ENCODE measurements around the gene LAMB3.

Gene LAMB3

DNA sequence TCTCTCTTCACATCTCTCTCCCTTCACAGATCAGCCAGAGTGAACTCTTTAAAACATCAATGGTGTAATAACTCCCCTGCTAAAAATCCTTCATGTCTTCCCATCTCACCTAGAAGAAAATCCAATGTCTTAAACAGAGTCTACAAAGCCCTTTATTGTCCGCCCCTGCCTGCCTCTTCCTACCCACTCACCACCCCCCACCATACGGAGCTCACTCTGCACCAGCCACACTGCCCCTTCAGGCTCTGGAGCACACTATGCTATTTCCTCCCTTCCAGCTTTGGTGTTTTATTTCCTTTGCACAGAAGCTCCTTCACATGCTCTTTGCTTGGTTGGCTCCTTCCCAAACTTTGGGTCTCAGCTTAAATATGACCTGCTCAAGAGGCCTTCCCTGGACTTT lies 58.5 kb downstream of the LAMB3 start:
- Histone ChIP-seq H2BK12ac (ENCODE audit: low read length) (no peak overlapping the region), H3K23ac (ENCODE audit: low read length) (no peak overlapping the region), H2BK120ac (ENCODE audit: insufficient read depth, low read length, poor library complexity) (no peak overlapping the region), H3K4me2 (ENCODE audit: low read length) (no peak overlapping the region), H4K12ac (ENCODE audit: low read depth, low read length) (no peak overlapping the region), H3K36me3 (ENCODE audit: control insufficient read depth in 1 of 2, insufficient read depth in 2 of 2, low read length in 2 of 2) (peaks cover 8 to 19% of the 10 kb centered on the region in 2 experiments), H3K79me2 (ENCODE audit: control insufficient read depth, insufficient read depth, low read length, poor library complexity) (no peaks in the 10 kb centered on the region), H2BK5ac (ENCODE audit: low read depth, low read length, poor library complexity) (no peak overlapping the region), H4K8ac (ENCODE audit: low read depth, low read length) (no peak overlapping the region), H3K4me1 (ENCODE audit: control insufficient read depth in 1 of 2, insufficient read depth in 2 of 2, low read length in 2 of 2) (peaks cover 2 to 4% of the 10 kb centered on the region in 2 experiments), H3K14ac (ENCODE audit: low read length) (no peak overlapping the region), H3K18ac (ENCODE audit: low read length) (no peak overlapping the region), H2AFZ (ENCODE audit: insufficient read depth, low read length, poor library complexity) (no peak overlapping the region), H2AK5ac (ENCODE audit: low read length) (no peak overlapping the region), H3K4me3 (ENCODE audit: low read depth, low read length) (no peak overlapping the region), H3K27ac (ENCODE audit: low read depth, low read length) (no peak overlapping the region), H3K4ac (ENCODE audit: low read depth, low read length) (no peak overlapping the region), H4K91ac (ENCODE audit: low read depth, low read length) (no peak overlapping the region), H3K9ac (ENCODE audit: low read length) (no peak overlapping the region), H3K27me3 (ENCODE audit: insufficient read depth, low read length) (no peaks in the 10 kb centered on the region), H3K9me3 (ENCODE audit: insufficient read depth, low read depth, low read length) (no peaks in the 10 kb centered on the region), H3K79me1 (ENCODE audit: low read length) (peaks cover 5% of the 10 kb centered on the region)
- WGBS (ENCODE audit: extremely low coverage, insufficient coverage, insufficient read length) = no CpG with 5 or more reads among the region's 2 CpGs
- no peak for DNase-seq

GRCh38 chr1:209590405-209590804 lies 61.8 kb downstream of the LAMB3 start:
- no peak overlapping the region for H4K91ac ChIP-seq (ENCODE audit: low read depth, low read length)
- H4K12ac ChIP-seq (ENCODE audit: low read depth, low read length) = no peak overlapping the region
- H3K4ac ChIP-seq (ENCODE audit: low read depth, low read length) = no peak overlapping the region
- no peak overlapping the region for H3K27ac ChIP-seq (ENCODE audit: low read depth, low read length)
- H2AFZ ChIP-seq (ENCODE audit: insufficient read depth, low read length, poor library complexity) = no peak overlapping the region
- no peak overlapping the region for H3K4me2 ChIP-seq (ENCODE audit: low read length)
- DNase-seq = peak in 1 of 2 donors; percentile 32
- no peak overlapping the region for H2BK120ac ChIP-seq (ENCODE audit: insufficient read depth, low read length, poor library complexity)
- H3K79me2 ChIP-seq (ENCODE audit: control insufficient read depth, insufficient read depth, low read length, poor library complexity) = peaks cover 4% of the 10 kb centered on the region
- no peak overlapping the region for H3K14ac ChIP-seq (ENCODE audit: low read length)
- H3K27me3 ChIP-seq (ENCODE audit: insufficient read depth, low read length) = no peaks in the 10 kb centered on the region
- H3K4me1 ChIP-seq (ENCODE audit: control insufficient read depth in 1 of 2, insufficient read depth in 2 of 2, low read length in 2 of 2) = peaks cover 26 to 30% of the 10 kb centered on the region in 2 experiments
- H2AK5ac ChIP-seq (ENCODE audit: low read length) = no peak overlapping the region
- H3K9ac ChIP-seq (ENCODE audit: low read length) = no peak overlapping the region
- no peak overlapping the region for H2BK12ac ChIP-seq (ENCODE audit: low read length)
- no peak overlapping the region for H2BK5ac ChIP-seq (ENCODE audit: low read depth, low read length, poor library complexity)
- peaks cover 29% of the 10 kb centered on the region for H3K79me1 ChIP-seq (ENCODE audit: low read length)
- H4K8ac ChIP-seq (ENCODE audit: low read depth, low read length) = no peak overlapping the region
- no peaks in the 10 kb centered on the region for H3K9me3 ChIP-seq (ENCODE audit: insufficient read depth, low read depth, low read length)
- no peak overlapping the region for H3K23ac ChIP-seq (ENCODE audit: low read length)
- H3K36me3 ChIP-seq (ENCODE audit: control insufficient read depth in 1 of 2, insufficient read depth in 2 of 2, low read length in 2 of 2) = peaks cover 5 to 7% of the 10 kb centered on the region in 2 experiments
- H3K18ac ChIP-seq (ENCODE audit: low read length) = no peak overlapping the region
- WGBS (ENCODE audit: extremely low coverage, insufficient coverage, insufficient read length) = no CpG with 5 or more reads among the region's 6 CpGs
- H3K4me3 ChIP-seq (ENCODE audit: low read depth, low read length) = no peak overlapping the region

- no peak overlapping the region for H3K4me2 ChIP-seq (ENCODE audit: low read length)
- no CpG with 5 or more reads among the region's 6 CpGs for WGBS (ENCODE audit: extremely low coverage, insufficient coverage, insufficient read length)
- no peak overlapping the region for H3K4me3 ChIP-seq (ENCODE audit: low read depth, low read length)
- no peak overlapping the region for H3K14ac ChIP-seq (ENCODE audit: low read length)
- H2BK12ac ChIP-seq (ENCODE audit: low read length) = no peak overlapping the region
- no peak overlapping the region for H3K9ac ChIP-seq (ENCODE audit: low read length)
- H2AK5ac ChIP-seq (ENCODE audit: low read length) = no peak overlapping the region
- H2BK5ac ChIP-seq (ENCODE audit: low read depth, low read length, poor library complexity) = no peak overlapping the region
- H3K23ac ChIP-seq (ENCODE audit: low read length) = no peak overlapping the region
- peak overlapping the region; percentile 17 for H4K91ac ChIP-seq (ENCODE audit: low read depth, low read length)
- no peaks in the 10 kb centered on the region for H3K9me3 ChIP-seq (ENCODE audit: insufficient read depth, low read depth, low read length)
- no peak for DNase-seq
- H3K18ac ChIP-seq (ENCODE audit: low read length) = no peak overlapping the region
- no peak overlapping the region for H3K27ac ChIP-seq (ENCODE audit: low read depth, low read length)
- no peak overlapping the region for H2AFZ ChIP-seq (ENCODE audit: insufficient read depth, low read length, poor library complexity)
- H2BK120ac ChIP-seq (ENCODE audit: insufficient read depth, low read length, poor library complexity) = no peak overlapping the region
- no peak overlapping the region for H3K4ac ChIP-seq (ENCODE audit: low read depth, low read length)
- no peaks in the 10 kb centered on the region for H3K27me3 ChIP-seq (ENCODE audit: insufficient read depth, low read length)
- no peak overlapping the region for H4K12ac ChIP-seq (ENCODE audit: low read depth, low read length)
- no peak overlapping the region for H4K8ac ChIP-seq (ENCODE audit: low read depth, low read length)
- H3K36me3 ChIP-seq (ENCODE audit: control insufficient read depth in 1 of 2, insufficient read depth in 2 of 2, low read length in 2 of 2) = peaks cover 2 to 7% of the 10 kb centered on the region in 2 experiments
- H3K79me1 ChIP-seq (ENCODE audit: low read length) = peaks cover 33% of the 10 kb centered on the region
- H3K4me1 ChIP-seq (ENCODE audit: control insufficient read depth in 1 of 2, insufficient read depth in 2 of 2, low read length in 2 of 2) = peaks cover 31 to 35% of the 10 kb centered on the region in 2 experiments
- H3K79me2 ChIP-seq (ENCODE audit: control insufficient read depth, insufficient read depth, low read length, poor library complexity) = peaks cover 4% of the 10 kb centered on the region
Measured at GRCh38 chr1:209589863-209590262, 62.4 kb downstream of the LAMB3 start.

DNA sequence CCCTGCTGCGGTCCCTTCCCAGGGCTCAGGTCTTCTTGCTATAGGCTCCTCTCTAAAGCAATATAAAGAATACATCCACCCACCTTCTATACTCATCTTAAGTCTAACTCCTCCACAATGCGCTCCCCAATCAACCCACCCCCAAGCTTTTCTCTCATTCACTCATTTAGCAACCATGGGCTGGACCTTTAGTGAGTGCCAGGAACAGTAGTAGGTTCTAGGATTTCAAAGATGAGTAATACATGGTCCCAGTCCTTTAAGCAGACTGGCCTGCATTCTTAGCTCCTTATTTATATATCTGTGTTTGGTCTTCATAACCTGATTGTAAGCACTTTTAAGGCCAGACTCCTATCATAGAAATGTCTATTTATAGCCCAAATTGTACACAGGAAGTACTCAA lies 62.8 kb downstream of the LAMB3 start:
- Histone ChIP-seq H4K12ac (ENCODE audit: low read depth, low read length) (no peak overlapping the region), H3K9me3 (ENCODE audit: insufficient read depth, low read depth, low read length) (no peaks in the 10 kb centered on the region), H4K8ac (ENCODE audit: low read depth, low read length) (no peak overlapping the region), H3K14ac (ENCODE audit: low read length) (peak overlapping the region; percentile 0), H3K18ac (ENCODE audit: low read length) (peak overlapping the region; percentile 10), H2AK5ac (ENCODE audit: low read length) (no peak overlapping the region), H3K27me3 (ENCODE audit: insufficient read depth, low read length) (no peaks in the 10 kb centered on the region), H2BK120ac (ENCODE audit: insufficient read depth, low read length, poor library complexity) (peak overlapping the region; percentile 1), H2BK12ac (ENCODE audit: low read length) (peak overlapping the region; percentile 9), H3K27ac (ENCODE audit: low read depth, low read length) (no peak overlapping the region), H3K23ac (ENCODE audit: low read length) (no peak overlapping the region), H3K79me2 (ENCODE audit: control insufficient read depth, insufficient read depth, low read length, poor library complexity) (peaks cover 4% of the 10 kb centered on the region), H3K4me3 (ENCODE audit: low read depth, low read length) (no peak overlapping the region), H3K4ac (ENCODE audit: low read depth, low read length) (no peak overlapping the region), H3K4me2 (ENCODE audit: low read length) (no peak overlapping the region), H4K91ac (ENCODE audit: low read depth, low read length) (peak overlapping the region; percentile 87), H2AFZ (ENCODE audit: insufficient read depth, low read length, poor library complexity) (no peak overlapping the region), H3K9ac (ENCODE audit: low read length) (no peak overlapping the region), H3K79me1 (ENCODE audit: low read length) (peaks cover 33% of the 10 kb centered on the region), H3K36me3 (ENCODE audit: control insufficient read depth in 1 of 2, insufficient read depth in 2 of 2, low read length in 2 of 2) (peaks cover 2 to 7% of the 10 kb centered on the region in 2 experiments), H3K4me1 (ENCODE audit: control insufficient read depth in 1 of 2, insufficient read depth in 2 of 2, low read length in 2 of 2) (peaks cover 32 to 36% of the 10 kb centered on the region in 2 experiments), H2BK5ac (ENCODE audit: low read depth, low read length, poor library complexity) (no peak overlapping the region)
- DNase-seq = no peak
- no CpG with 5 or more reads among the region's 2 CpGs for WGBS (ENCODE audit: extremely low coverage, insufficient coverage, insufficient read length)
